HCT116 (cell line): ENCODE results near the gene SMARCD2. TPM values are rescaled to one million over a fixed set of nuclear protein-coding genes. Genes with fewer than 3 reads are reported as not detected.

ENCODE experiments used
- ATAC-seq: fragments of 200-7000 bp; cut with Tn5 transposase; 2 replicates; pipeline ENCODE4 v1.9.1; 2020; ENCODE audit warnings: mild to moderate bottlenecking, moderate library complexity
- BruUV-seq: library from RNA; stranded (reverse); fragments of 400-500 nt; replicated peaks from 2 replicates; lab custom pipeline; 2021; lab: Mats Ljungman, UMichigan
- CTCF ChIA-PET: fragments of 300-600 bp; sonication (Branson Sonifier 250); formaldehyde crosslinking; loops from one replicate; lab custom pipeline; 2021; ENCODE audit warnings: antibody characterized with exemption; lab: Charles Lee
- POLR2A ChIA-PET: fragments of 300-600, 350-600 bp; sonication (Branson Sonifier 250); formaldehyde crosslinking; loops from one replicate; lab custom pipeline; 2021; ENCODE audit warnings: antibody characterized with exemption; lab: Charles Lee
- RAD21 ChIA-PET, 2 experiments: fragments of 300-600 bp; sonication (Branson Sonifier 250); formaldehyde crosslinking; loops; one replicate each; lab custom pipeline; 2023; ENCODE audit warnings: low total read pairs in 2 of 2; ENCODE audit not compliant: uncharacterized antibody in 2 of 2, unreplicated experiment in 2 of 2, low non-redundant PET in 1 of 2; lab: Charles Lee
- DNase-seq: peaks from one replicate; pipeline ENCODE4 v3.0.0-alpha.2; 2010; ENCODE audit warnings: low read depth, low spot score
- H2AFZ ChIP-seq: fragments of 200-600 bp; shearing (Covaris generic), sonication (generic); 2 replicates; pipeline ENCODE4 v1.6.1; 2017; ENCODE audit warnings: low read depth, mixed run types, mixed read lengths, antibody characterized with exemption, low read length; ENCODE audit not compliant: poor library complexity, severe bottlenecking
- H3K27ac ChIP-seq: 2 replicates; pipeline ENCODE4 v1.5.1; 2012; ENCODE audit warnings: low read depth, low read length
- H3K27me3 ChIP-seq: fragments of 200-600 bp; sonication (generic); 2 replicates; pipeline ENCODE4 v1.6.1; 2016; ENCODE audit warnings: mixed run types, low read length, mixed read lengths; ENCODE audit not compliant: insufficient read depth
- H3K36me3 ChIP-seq, 2 experiments: fragments of 200-500 bp in 1 of 2; fragments of 200-600 bp in 1 of 2; sonication (Bioruptor generic) in 1 of 2; sonication (generic) in 1 of 2; 2 replicates each; pipeline versions ENCODE4 v1.5.1 to v1.6.1; 2014 to 2016; ENCODE audit warnings: low read length in 2 of 2, inconsistent platforms in 1 of 2, mixed read lengths in 1 of 2, mixed run types in 1 of 2; ENCODE audit not compliant: insufficient read depth in 2 of 2, control insufficient read depth in 1 of 2
- H3K4me1 ChIP-seq, 2 experiments: fragments of 200-600 bp in 1 of 2; sonication (generic) in 1 of 2; 2 replicates each; pipeline versions ENCODE4 v1.5.1 to v1.6.1; 2012 to 2017; ENCODE audit warnings: low read length in 2 of 2, inconsistent platforms in 1 of 2, mild to moderate bottlenecking in 1 of 2, mixed read lengths in 1 of 2, mixed run types in 1 of 2, moderate library complexity in 1 of 2; ENCODE audit not compliant: insufficient read depth in 2 of 2, control insufficient read depth in 1 of 2
- H3K4me2 ChIP-seq: fragments of 200-600 bp; sonication (generic); 2 replicates; pipeline ENCODE4 v1.6.1; 2017; ENCODE audit warnings: mixed run types, low read length, mixed read lengths
- H3K4me3 ChIP-seq, 2 experiments: fragments of 200-600 bp in 1 of 2; sonication (generic) in 1 of 2; replicated peaks in 1 of 2; 2 replicates each; pipeline ENCODE4 v1.5.1; 2011 to 2016; ENCODE audit warnings: low read length in 2 of 2, control low read depth in 1 of 2, low read depth in 1 of 2, mild to moderate bottlenecking in 1 of 2, mixed read lengths in 1 of 2, mixed run types in 1 of 2
- H3K79me2 ChIP-seq: fragments of 200-600 bp; sonication (generic); 2 replicates; pipeline ENCODE4 v1.6.1; 2017; ENCODE audit warnings: mild to moderate bottlenecking, mixed run types, low read length, moderate library complexity, mixed read lengths; ENCODE audit not compliant: insufficient read depth
- H3K9ac ChIP-seq: fragments of 200-600 bp; sonication (generic); 2 replicates; pipeline ENCODE4 v1.6.1; 2016; ENCODE audit warnings: low read length, mixed read lengths
- H3K9me2 ChIP-seq: fragments of 200-600 bp; sonication (generic), shearing (Covaris generic); 2 replicates; pipeline ENCODE4 v1.6.1; 2017; ENCODE audit warnings: mixed run types, mild to moderate bottlenecking, moderate library complexity; ENCODE audit not compliant: insufficient read depth
- H3K9me3 ChIP-seq, 2 experiments: fragments of 200-500 bp in 1 of 2; fragments of 200-600 bp in 1 of 2; sonication (Bioruptor generic) in 1 of 2; sonication (generic) in 1 of 2; 2 replicates each; pipeline ENCODE4 v1.6.1; 2014 to 2017; ENCODE audit warnings: low read length in 2 of 2, mixed read lengths in 2 of 2, inconsistent platforms in 1 of 2, low read depth in 1 of 2, mild to moderate bottlenecking in 1 of 2, mixed run types in 1 of 2, moderate library complexity in 1 of 2; ENCODE audit not compliant: control insufficient read depth in 1 of 2, insufficient read depth in 1 of 2
- H4K20me1 ChIP-seq: fragments of 200-600 bp; sonication (generic), shearing (Covaris generic); 2 replicates; pipeline ENCODE4 v1.6.1; 2017; ENCODE audit warnings: mixed run types, mild to moderate bottlenecking, moderate library complexity; ENCODE audit not compliant: insufficient read depth
- CBX3 ChIP-seq: IDR thresholded peaks from 2 replicates; pipeline ENCODE4 v1.6.1; 2012; ENCODE audit warnings: low read depth
- CEBPB ChIP-seq: IDR thresholded peaks from 2 replicates; pipeline ENCODE4 v1.6.1; 2012; ENCODE audit warnings: low read depth
- EZH2phosphoT487 ChIP-seq: fragments of 200-600 bp; IDR thresholded peaks from 2 replicates; pipeline ENCODE4 v1.6.1; 2018; ENCODE audit warnings: antibody characterized with exemption, borderline replicate concordance
- JUND ChIP-seq: IDR thresholded peaks from 2 replicates; pipeline ENCODE4 v1.6.1; 2012
- POLR2AphosphoS5 ChIP-seq: IDR thresholded peaks from 2 replicates; pipeline ENCODE4 v1.6.1; 2011; ENCODE audit warnings: mild to moderate bottlenecking, low read depth, low read length, moderate library complexity
- REST ChIP-seq: IDR thresholded peaks from 2 replicates; pipeline ENCODE4 v1.6.1; 2012; ENCODE audit warnings: low read depth
- SIN3A ChIP-seq: IDR thresholded peaks from 2 replicates; pipeline ENCODE4 v1.6.1; 2012; ENCODE audit warnings: low read depth
- SP1 ChIP-seq: IDR thresholded peaks from 2 replicates; pipeline ENCODE4 v1.6.1; 2012; ENCODE audit warnings: low read depth
- TCF7L2 ChIP-seq: IDR thresholded peaks from 2 replicates; pipeline ENCODE4 v1.7.0; 2011; ENCODE audit warnings: borderline replicate concordance, inconsistent platforms; ENCODE audit not compliant: insufficient read depth, insufficient read length; ENCODE audit errors: extremely low read depth
- YY1 ChIP-seq: IDR thresholded peaks from 2 replicates; pipeline ENCODE4 v1.6.1; 2011; ENCODE audit warnings: low read length, low read depth, moderate library complexity, mild to moderate bottlenecking; ENCODE audit not compliant: insufficient replicate concordance; ENCODE audit errors: extremely low read depth
- ZFX ChIP-seq: fragments of 450-650 bp; IDR thresholded peaks from 2 replicates; pipeline ENCODE4 v1.6.1; 2017
- ZNF274 ChIP-seq: fragments of 200-500 bp; sonication (Bioruptor generic); IDR thresholded peaks from 2 replicates; pipeline ENCODE4 v1.6.1; 2014; ENCODE audit warnings: mild to moderate bottlenecking, low read depth, low read length, inconsistent platforms
- intact Hi-C: fragments of 100-400 bp; cut with micrococcal nuclease; formaldehyde crosslinking; loops from 2 replicates; pipeline ENCODE4 v1.10.0; 2022
- total RNA-seq: library from RNA; stranded (reverse); gene quantifications from one replicate; pipeline ENCODE4 v1.2.1, GENCODE V29; 2021; ENCODE audit not compliant: unreplicated experiment
- TF ChIP-seq, protein P1 (sequence below), 3 experiments: fragments of 200-600 bp in 1 of 3; sonication (generic) in 1 of 3; IDR thresholded peaks in 2 of 3; conservative IDR thresholded peaks in 1 of 3; 2 replicates each; pipeline ENCODE4 v1.5.1; 2012 to 2017; ENCODE audit warnings: low read depth in 2 of 3, low read length in 2 of 3, antibody characterized with exemption in 1 of 3, borderline replicate concordance in 1 of 3, control low read depth in 1 of 3, mild to moderate bottlenecking in 1 of 3, mixed read lengths in 1 of 3, mixed run types in 1 of 3, moderate library complexity in 1 of 3; ENCODE audit not compliant: insufficient read depth in 1 of 3
- TF ChIP-seq, protein P2 (sequence below): IDR thresholded peaks from 2 replicates; pipeline ENCODE4 v1.6.1; 2012
- TF ChIP-seq, protein P3 (sequence below): IDR thresholded peaks from 2 replicates; pipeline ENCODE4 v1.6.1; 2012

Gene SMARCD2
- total RNA-seq, 1 experiment from 2014 or later: 168 TPM

DNA sequence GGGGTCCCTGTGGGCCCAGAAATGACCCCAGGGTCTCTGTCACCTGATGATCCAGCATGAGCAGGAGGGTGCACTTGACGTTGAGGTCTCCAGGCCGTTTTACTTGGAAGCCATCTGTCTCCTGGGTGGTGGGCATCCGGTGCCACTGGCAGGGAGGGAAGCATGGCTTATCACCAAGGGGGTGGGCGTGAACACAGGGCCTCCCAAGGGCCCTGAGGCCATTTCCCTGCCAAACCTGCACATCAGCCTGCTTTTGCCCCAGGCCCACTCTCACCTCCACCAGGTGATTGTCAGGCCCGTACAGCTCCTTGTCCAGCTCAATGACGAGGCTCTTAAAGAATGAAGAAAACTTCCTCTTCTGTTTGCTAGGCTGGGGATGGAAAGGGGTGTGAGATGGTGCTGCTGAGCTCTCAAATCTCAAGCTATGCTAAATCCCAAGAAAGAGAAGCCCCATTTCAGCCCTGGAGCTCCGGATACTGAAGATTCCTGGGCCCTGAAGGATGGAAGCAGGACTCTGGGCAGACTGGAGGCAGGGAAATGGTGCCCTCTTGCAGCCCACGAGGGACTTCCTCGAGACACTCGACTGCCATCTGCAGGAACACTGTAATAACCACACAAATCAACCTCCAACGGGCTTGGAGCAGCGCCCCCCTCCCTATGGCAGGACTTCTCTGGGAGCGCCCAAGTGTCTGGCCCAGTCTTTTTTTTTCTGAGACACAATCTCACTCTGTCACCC is 7.9 kb downstream of the SMARCD2 start:
- Histone ChIP-seq H3K9me3 (no peaks in the 10 kb centered on the region), H2AFZ (no peak overlapping the region), H3K79me2 (peaks cover 66% of the 10 kb centered on the region), H3K4me2 (0 out of 2 replicates have a peak overlapping the region, but pooled peaks have one; percentile 0), H3K4me3 (no peak overlapping the region), H3K27me3 (no peaks in the 10 kb centered on the region), H4K20me1 (no peaks in the 10 kb centered on the region), H3K36me3 (peaks cover 55 to 77% of the 10 kb centered on the region in 2 experiments), H3K9me2 (no peaks in the 10 kb centered on the region), H3K4me1 (peaks cover 15 to 23% of the 10 kb centered on the region in 2 experiments), H3K27ac (peak overlapping the region; percentile 22), H3K9ac (peak overlapping the region; percentile 3; the same call in 1 of the 2 replicates)
- intact Hi-C loops: loop anchor here (1.0 to 2.0 kb wide), 2 partner anchors 92 to 409 kb away; no protein-coding TSS in a partner anchor
- TF ChIP-seq SP1 (no peak), ZNF274 (no peak), POLR2AphosphoS5 (peak; percentile 59; the same call in 1 of the 2 replicates), CBX3 (no peak), JUND (no peak), EZH2phosphoT487 (no peak), REST (no peak), ZFX (no peak), TCF7L2 (no peak), YY1 (peak; percentile 63), SIN3A (no peak), CEBPB (no peak)
- TF ChIP-seq, protein P1, sequence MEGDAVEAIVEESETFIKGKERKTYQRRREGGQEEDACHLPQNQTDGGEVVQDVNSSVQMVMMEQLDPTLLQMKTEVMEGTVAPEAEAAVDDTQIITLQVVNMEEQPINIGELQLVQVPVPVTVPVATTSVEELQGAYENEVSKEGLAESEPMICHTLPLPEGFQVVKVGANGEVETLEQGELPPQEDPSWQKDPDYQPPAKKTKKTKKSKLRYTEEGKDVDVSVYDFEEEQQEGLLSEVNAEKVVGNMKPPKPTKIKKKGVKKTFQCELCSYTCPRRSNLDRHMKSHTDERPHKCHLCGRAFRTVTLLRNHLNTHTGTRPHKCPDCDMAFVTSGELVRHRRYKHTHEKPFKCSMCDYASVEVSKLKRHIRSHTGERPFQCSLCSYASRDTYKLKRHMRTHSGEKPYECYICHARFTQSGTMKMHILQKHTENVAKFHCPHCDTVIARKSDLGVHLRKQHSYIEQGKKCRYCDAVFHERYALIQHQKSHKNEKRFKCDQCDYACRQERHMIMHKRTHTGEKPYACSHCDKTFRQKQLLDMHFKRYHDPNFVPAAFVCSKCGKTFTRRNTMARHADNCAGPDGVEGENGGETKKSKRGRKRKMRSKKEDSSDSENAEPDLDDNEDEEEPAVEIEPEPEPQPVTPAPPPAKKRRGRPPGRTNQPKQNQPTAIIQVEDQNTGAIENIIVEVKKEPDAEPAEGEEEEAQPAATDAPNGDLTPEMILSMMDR (IDR thresholded peaks at IDR 0.05 in 2 of 3, conservative IDR thresholded peaks at IDR 0.05 in 1 of 3; ENCODE audit: borderline replicate concordance in 1 of 3, insufficient read depth in 1 of 3, low read depth in 2 of 3, low read length in 2 of 3): peak; percentile 94 to 99 (median 97)
- TF ChIP-seq, protein P2, sequence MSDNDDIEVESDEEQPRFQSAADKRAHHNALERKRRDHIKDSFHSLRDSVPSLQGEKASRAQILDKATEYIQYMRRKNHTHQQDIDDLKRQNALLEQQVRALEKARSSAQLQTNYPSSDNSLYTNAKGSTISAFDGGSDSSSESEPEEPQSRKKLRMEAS: no peak
- TF ChIP-seq, protein P3, sequence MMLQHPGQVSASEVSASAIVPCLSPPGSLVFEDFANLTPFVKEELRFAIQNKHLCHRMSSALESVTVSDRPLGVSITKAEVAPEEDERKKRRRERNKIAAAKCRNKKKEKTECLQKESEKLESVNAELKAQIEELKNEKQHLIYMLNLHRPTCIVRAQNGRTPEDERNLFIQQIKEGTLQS: no peak
- no TSS peak for BruUV-seq
- ChIA-PET RAD21 (no interaction called here), CTCF (interaction anchor here (0.7 to 1.9 kb wide), 14 partner anchors 8 to 409 kb away, joined by 3 to 10 read pairs (median 3); partner anchors contain the start of genes CCDC47 and MAP3K3), POLR2A (no interaction called here)
- ATAC-seq (peak; percentile 87), DNase-seq (peak; percentile 83)
